H9 (cell line): Measurements from ENCODE around the gene APOBEC2. TPM values are rescaled to one million over a fixed set of nuclear protein-coding genes. Genes with fewer than 3 reads are reported as not detected.

ENCODE experiments used
- DNase-seq: peaks from one replicate; pipeline ENCODE4 v3.0.0-alpha.2; 2017
- H2AFZ ChIP-seq: one replicate; pipeline ENCODE4 v1.6.1; 2013; ENCODE audit warnings: mild to moderate bottlenecking, low read length, control low read depth, moderate library complexity
- H2AK5ac ChIP-seq: 2 replicates; pipeline ENCODE4 v1.6.1; 2013; ENCODE audit warnings: low read length, control low read depth, mixed read lengths; ENCODE audit not compliant: insufficient read length
- H2BK120ac ChIP-seq: one replicate; pipeline ENCODE4 v1.6.1; 2013; ENCODE audit warnings: low read depth, mild to moderate bottlenecking, low read length, control low read depth, inconsistent platforms; ENCODE audit not compliant: poor library complexity, severe bottlenecking
- H2BK12ac ChIP-seq: 2 replicates; pipeline ENCODE4 v1.6.1; 2013; ENCODE audit warnings: low read length, control low read depth, mixed read lengths, low read depth; ENCODE audit not compliant: insufficient read length
- H2BK15ac ChIP-seq: 2 replicates; pipeline ENCODE4 v1.6.1; 2013; ENCODE audit warnings: low read depth, low read length, control low read depth
- H2BK20ac ChIP-seq: one replicate; pipeline ENCODE4 v1.6.1; 2013; ENCODE audit warnings: low read depth, mild to moderate bottlenecking, low read length, control low read depth, inconsistent platforms; ENCODE audit not compliant: poor library complexity, severe bottlenecking
- H2BK5ac ChIP-seq: 2 replicates; pipeline ENCODE4 v1.6.1; 2013; ENCODE audit warnings: low read length, control low read depth, mixed read lengths; ENCODE audit not compliant: insufficient read length
- H3K14ac ChIP-seq: 2 replicates; pipeline ENCODE4 v1.6.1; 2013; ENCODE audit warnings: low read length, control low read depth; ENCODE audit not compliant: insufficient read depth
- H3K18ac ChIP-seq: 2 replicates; pipeline ENCODE4 v1.6.1; 2013; ENCODE audit warnings: low read depth, mild to moderate bottlenecking, mixed read lengths, low read length, control low read depth; ENCODE audit not compliant: insufficient read length
- H3K23ac ChIP-seq: 2 replicates; pipeline ENCODE4 v1.6.1; 2013; ENCODE audit warnings: low read length, control low read depth, mixed read lengths, low read depth; ENCODE audit not compliant: insufficient read length
- H3K23me2 ChIP-seq: 2 replicates; pipeline ENCODE4 v1.6.1; 2013; ENCODE audit warnings: low read depth, mild to moderate bottlenecking, mixed read lengths, low read length, control low read depth; ENCODE audit not compliant: insufficient read length, poor library complexity, severe bottlenecking
- H3K27ac ChIP-seq: 2 replicates; pipeline ENCODE4 v1.5.1; 2013; ENCODE audit warnings: low read length, control low read depth, mixed read lengths, low read depth; ENCODE audit not compliant: insufficient read length
- H3K27me3 ChIP-seq: 2 replicates; pipeline ENCODE4 v1.6.1; 2013; ENCODE audit warnings: low read length, control low read depth, inconsistent platforms; ENCODE audit not compliant: insufficient read depth
- H3K4ac ChIP-seq: 2 replicates; pipeline ENCODE4 v1.6.1; 2013; ENCODE audit warnings: low read depth, mild to moderate bottlenecking, control low read depth, inconsistent platforms, low read length, moderate library complexity
- H3K4me1 ChIP-seq: 2 replicates; pipeline ENCODE4 v1.6.1; 2013; ENCODE audit warnings: low read length, control low read depth, inconsistent platforms; ENCODE audit not compliant: insufficient read depth
- H3K4me2 ChIP-seq: 2 replicates; pipeline ENCODE4 v1.6.1; 2013; ENCODE audit warnings: low read length, control low read depth, mixed read lengths; ENCODE audit not compliant: insufficient read length, insufficient read depth
- H3K56ac ChIP-seq: 2 replicates; pipeline ENCODE4 v1.6.1; 2013; ENCODE audit warnings: low read depth, mild to moderate bottlenecking, mixed read lengths, low read length, control low read depth; ENCODE audit not compliant: insufficient read length
- H3K79me1 ChIP-seq: 2 replicates; pipeline ENCODE4 v1.6.1; 2013; ENCODE audit warnings: low read depth, mild to moderate bottlenecking, moderate library complexity, low read length, control low read depth, inconsistent platforms; ENCODE audit not compliant: insufficient read depth, poor library complexity, severe bottlenecking
- H3K79me2 ChIP-seq: 2 replicates; pipeline ENCODE4 v1.6.1; 2013; ENCODE audit warnings: low read length, control low read depth, inconsistent platforms; ENCODE audit not compliant: insufficient read depth
- H3K9ac ChIP-seq: 2 replicates; pipeline ENCODE4 v1.6.1; 2013; ENCODE audit warnings: low read length, control low read depth, mixed read lengths; ENCODE audit not compliant: insufficient read length; ENCODE audit errors: extremely low read depth
- H3K9me3 ChIP-seq: one replicate; pipeline ENCODE4 v1.6.1; 2013; ENCODE audit warnings: low read depth, low read length, inconsistent platforms; ENCODE audit not compliant: control insufficient read depth
- H3T11ph ChIP-seq: one replicate; pipeline ENCODE4 v1.6.1; 2013; ENCODE audit warnings: mild to moderate bottlenecking, low read length, control low read depth, inconsistent platforms
- H4K20me1 ChIP-seq: one replicate; pipeline ENCODE4 v1.6.1; 2013; ENCODE audit not compliant: control insufficient read depth, insufficient read length, insufficient read depth
- H4K5ac ChIP-seq: 2 replicates; pipeline ENCODE4 v1.6.1; 2013; ENCODE audit warnings: low read depth, mild to moderate bottlenecking, mixed read lengths, low read length, control low read depth; ENCODE audit not compliant: insufficient read length
- H4K8ac ChIP-seq: replicated peaks from 2 replicates; pipeline ENCODE4 v1.6.1; 2013; ENCODE audit warnings: low read length, control low read depth, mixed read lengths, low read depth; ENCODE audit not compliant: insufficient read length
- H4K91ac ChIP-seq: 2 replicates; pipeline ENCODE4 v1.6.1; 2013; ENCODE audit warnings: low read depth, mild to moderate bottlenecking, moderate library complexity, mixed read lengths, low read length, control low read depth; ENCODE audit not compliant: insufficient read length
- H3K27ac Mint-ChIP-seq, 3 experiments: 2 replicates in 2 of 3; 3 replicates in 1 of 3; pipeline ENCODE4 v1.8.0; 2020 to 2021; ENCODE audit warnings: mixed read lengths in 3 of 3, mild to moderate bottlenecking in 1 of 3, moderate library complexity in 1 of 3
- H3K27me3 Mint-ChIP-seq: 2 replicates; pipeline ENCODE4 v1.8.0; 2021; ENCODE audit warnings: low read depth, mild to moderate bottlenecking, moderate library complexity, mixed read lengths
- H3K36me3 Mint-ChIP-seq, 3 experiments: 2 replicates in 2 of 3; 3 replicates in 1 of 3; pipeline ENCODE4 v1.8.0; 2020 to 2021; ENCODE audit warnings: low read depth in 3 of 3, mixed read lengths in 3 of 3; ENCODE audit not compliant: insufficient read depth in 1 of 3
- H3K4me1 Mint-ChIP-seq, 2 experiments: 2 replicates each; pipeline ENCODE4 v1.8.0; 2020; ENCODE audit warnings: mixed read lengths in 2 of 2
- H3K4me3 Mint-ChIP-seq, 2 experiments: 2 replicates in 1 of 2; 3 replicates in 1 of 2; pipeline ENCODE4 v1.8.0; 2020 to 2021; ENCODE audit warnings: mild to moderate bottlenecking in 2 of 2, mixed read lengths in 2 of 2, moderate library complexity in 1 of 2
- H3K9me3 Mint-ChIP-seq, 2 experiments: 2 replicates in 1 of 2; 3 replicates in 1 of 2; pipeline ENCODE4 v1.8.0; 2020; ENCODE audit warnings: mild to moderate bottlenecking in 2 of 2, mixed read lengths in 2 of 2, moderate library complexity in 1 of 2
- WGBS: extraction: QIAGEN DNeasy Blood & Tissue Kit; methylation state at CpG from one replicate; pipeline ENCODE4 v1.1.7; 2013; ENCODE audit warnings: missing lambda C conversion rate, low lambda C conversion rate, mixed read lengths; ENCODE audit not compliant: insufficient read length; ENCODE audit errors: extremely low coverage; 5-methylcytosine and 5-hydroxymethylcytosine counted together
- total RNA-seq: library from RNA; stranded (reverse); gene quantifications from 2 replicates; pipeline ENCODE4 v1.2.1, GENCODE V29; 2021
- TF ChIP-seq, protein P1 (sequence below): fragments of 200-600 bp; sonication (generic); conservative IDR thresholded peaks from 3 replicates; pipeline ENCODE4 v1.8.0; 2021; ENCODE audit warnings: antibody characterized with exemption, mild to moderate bottlenecking

Gene APOBEC2
- total RNA-seq, 1 experiment from 2014 or later = not detected

DNA sequence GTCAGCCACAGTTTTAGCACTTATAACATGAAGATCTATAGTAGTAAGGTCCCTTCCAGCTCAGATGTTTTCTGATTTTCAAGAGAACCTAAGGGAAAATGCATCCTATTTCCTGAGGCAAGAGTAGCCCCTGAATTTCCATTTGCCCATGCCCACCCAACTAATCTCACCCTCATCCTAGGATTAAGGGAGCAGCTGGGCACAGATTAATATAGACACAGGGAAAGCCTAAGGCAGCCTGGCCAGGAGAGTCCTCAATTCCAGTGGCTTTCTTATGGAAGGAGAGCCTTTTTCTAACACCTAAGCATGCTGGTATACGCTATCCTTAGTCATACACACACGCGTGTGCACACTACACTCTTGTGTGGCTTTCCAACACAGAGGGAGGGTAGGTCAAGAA is 1.5 kb downstream of the APOBEC2 start:
- Mint-ChIP-seq H3K4me3 (no peak overlapping the region), H3K27ac (no peak overlapping the region), H3K4me1 (peaks cover 23 to 27% of the 10 kb centered on the region in 2 experiments), H3K36me3 (peaks cover 0 to 2% (median 0%) of the 10 kb centered on the region in 3 experiments; a peak in 1 of 7 replicates), H3K9me3 (no peaks in the 10 kb centered on the region), H3K27me3 (no peaks in the 10 kb centered on the region)
- H2AFZ ChIP-seq = no peak overlapping the region
- no peaks in the 10 kb centered on the region for H3K79me1 ChIP-seq
- H3K9ac ChIP-seq = no peak overlapping the region
- no peak overlapping the region for H2BK15ac ChIP-seq
- no peak overlapping the region for H3K4me2 ChIP-seq
- no peak overlapping the region for H3T11ph ChIP-seq
- H3K27ac ChIP-seq = no peak overlapping the region
- H3K23me2 ChIP-seq = no peaks in the 10 kb centered on the region
- no peak overlapping the region for H3K4ac ChIP-seq
- H2BK120ac ChIP-seq = no peak overlapping the region
- H4K5ac ChIP-seq = no peak overlapping the region
- H2BK12ac ChIP-seq = no peak overlapping the region
- DNase-seq = no peak
- no peak overlapping the region for H4K8ac ChIP-seq
- H3K14ac ChIP-seq = no peak overlapping the region
- no peaks in the 10 kb centered on the region for H3K9me3 ChIP-seq
- no peaks in the 10 kb centered on the region for H3K79me2 ChIP-seq
- H3K27me3 ChIP-seq = no peaks in the 10 kb centered on the region
- H2BK5ac ChIP-seq = no peak overlapping the region
- no peak overlapping the region for H2BK20ac ChIP-seq
- WGBS = no CpG with 5 or more reads among the region's 3 CpGs
- H3K56ac ChIP-seq = no peak overlapping the region
- H4K91ac ChIP-seq = no peak overlapping the region
- H4K20me1 ChIP-seq = no peaks in the 10 kb centered on the region
- no peak overlapping the region for H3K18ac ChIP-seq
- peaks cover 10% of the 10 kb centered on the region; the same call in 1 of the 2 replicates for H3K4me1 ChIP-seq
- TF ChIP-seq, protein P1, sequence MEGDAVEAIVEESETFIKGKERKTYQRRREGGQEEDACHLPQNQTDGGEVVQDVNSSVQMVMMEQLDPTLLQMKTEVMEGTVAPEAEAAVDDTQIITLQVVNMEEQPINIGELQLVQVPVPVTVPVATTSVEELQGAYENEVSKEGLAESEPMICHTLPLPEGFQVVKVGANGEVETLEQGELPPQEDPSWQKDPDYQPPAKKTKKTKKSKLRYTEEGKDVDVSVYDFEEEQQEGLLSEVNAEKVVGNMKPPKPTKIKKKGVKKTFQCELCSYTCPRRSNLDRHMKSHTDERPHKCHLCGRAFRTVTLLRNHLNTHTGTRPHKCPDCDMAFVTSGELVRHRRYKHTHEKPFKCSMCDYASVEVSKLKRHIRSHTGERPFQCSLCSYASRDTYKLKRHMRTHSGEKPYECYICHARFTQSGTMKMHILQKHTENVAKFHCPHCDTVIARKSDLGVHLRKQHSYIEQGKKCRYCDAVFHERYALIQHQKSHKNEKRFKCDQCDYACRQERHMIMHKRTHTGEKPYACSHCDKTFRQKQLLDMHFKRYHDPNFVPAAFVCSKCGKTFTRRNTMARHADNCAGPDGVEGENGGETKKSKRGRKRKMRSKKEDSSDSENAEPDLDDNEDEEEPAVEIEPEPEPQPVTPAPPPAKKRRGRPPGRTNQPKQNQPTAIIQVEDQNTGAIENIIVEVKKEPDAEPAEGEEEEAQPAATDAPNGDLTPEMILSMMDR = no peak
- no peak overlapping the region for H3K23ac ChIP-seq
- H2AK5ac ChIP-seq = no peak overlapping the region
